Keratinocyte (primary cell): Measurements from ENCODE around the gene ALK. TPM values are rescaled to one million over a fixed set of nuclear protein-coding genes. Genes with fewer than 3 reads are reported as not detected.
A peak's percentile ranks its signal among the peaks of the same experiment; 100 is the strongest.

Experiments
- DNase-seq: peaks from one replicate; pipeline ENCODE4 v3.0.0-alpha.2; 2011; ENCODE audit warnings: low read depth, missing footprints, low spot score
- FAIRE-seq: peaks from 2 replicates; lab custom pipeline; 2011; peaks lifted over from hg19 to GRCh38; lab: Jason Lieb, UNC
- H2AFZ ChIP-seq: 2 replicates; pipeline ENCODE4 v1.6.0; 2012; ENCODE audit warnings: low read length, control low read depth, inconsistent platforms; ENCODE audit not compliant: control insufficient read depth
- H3K27ac ChIP-seq: 2 replicates; pipeline ENCODE4 v1.5.1; 2011; ENCODE audit warnings: low read length; ENCODE audit not compliant: control insufficient read depth, insufficient read depth
- H3K27me3 ChIP-seq: 3 replicates; pipeline ENCODE4 v1.6.0; 2011; ENCODE audit warnings: low read length; ENCODE audit not compliant: control insufficient read depth, insufficient read depth; ENCODE audit errors: extremely low read depth
- H3K36me3 ChIP-seq, 2 experiments: 2 replicates in 1 of 2; 3 replicates in 1 of 2; pipeline ENCODE4 v1.5.1; 2011; ENCODE audit warnings: low read length in 2 of 2, mild to moderate bottlenecking in 1 of 2; ENCODE audit not compliant: control insufficient read depth in 2 of 2, insufficient read depth in 2 of 2; ENCODE audit errors: extremely low read depth in 1 of 2
- H3K4me1 ChIP-seq: 3 replicates; pipeline ENCODE4 v1.5.1; 2011; ENCODE audit warnings: low read length; ENCODE audit not compliant: control insufficient read depth, insufficient read depth; ENCODE audit errors: extremely low read depth
- H3K4me2 ChIP-seq: 3 replicates; pipeline ENCODE4 v1.6.0; 2011; ENCODE audit warnings: low read depth, low read length; ENCODE audit not compliant: control insufficient read depth, insufficient read depth; ENCODE audit errors: extremely low read depth
- H3K4me3 ChIP-seq, 3 experiments: fragments of 200-600 bp in 1 of 3; sonication (generic) in 1 of 3; 2 replicates in 2 of 3; 3 replicates in 1 of 3; pipeline ENCODE4 v1.5.1; 2011 to 2016; ENCODE audit warnings: low read length in 3 of 3, mild to moderate bottlenecking in 3 of 3, control low read depth in 2 of 3, inconsistent platforms in 1 of 3, low read depth in 1 of 3, mixed read lengths in 1 of 3, mixed run types in 1 of 3, moderate library complexity in 1 of 3; ENCODE audit not compliant: control insufficient read depth in 2 of 3, insufficient read depth in 2 of 3; ENCODE audit errors: extremely low read depth in 1 of 3
- H3K79me2 ChIP-seq: 2 replicates; pipeline ENCODE4 v1.6.0; 2012; ENCODE audit warnings: low read length; ENCODE audit not compliant: control insufficient read depth, insufficient read depth
- H3K9ac ChIP-seq: 3 replicates; pipeline ENCODE4 v1.6.0; 2011; ENCODE audit warnings: low read length; ENCODE audit not compliant: control insufficient read depth, insufficient read depth; ENCODE audit errors: extremely low read depth
- H3K9me1 ChIP-seq: 3 replicates; pipeline ENCODE4 v1.6.0; 2011; ENCODE audit warnings: low read length; ENCODE audit not compliant: control insufficient read depth, insufficient read depth; ENCODE audit errors: extremely low read depth
- H3K9me3 ChIP-seq: 2 replicates; pipeline ENCODE4 v1.5.1; 2012; ENCODE audit warnings: low read depth, low read length; ENCODE audit not compliant: control insufficient read depth
- H4K20me1 ChIP-seq: 3 replicates; pipeline ENCODE4 v1.6.0; 2011; ENCODE audit warnings: low read length; ENCODE audit not compliant: control insufficient read depth, insufficient read depth; ENCODE audit errors: extremely low read depth
- CTCF ChIP-seq, 3 experiments: IDR thresholded peaks in 1 of 3; conservative IDR thresholded peaks in 1 of 3; optimal IDR thresholded peaks in 1 of 3; 2 replicates in 2 of 3; 3 replicates in 1 of 3; pipeline versions ENCODE3 to v1.5.1; 2011; ENCODE audit warnings: low read length in 3 of 3, mild to moderate bottlenecking in 3 of 3, moderate library complexity in 2 of 3, control low read depth in 1 of 3, inconsistent platforms in 1 of 3; ENCODE audit not compliant: insufficient read depth in 2 of 3; ENCODE audit errors: extremely low read depth in 1 of 3
- EZH2 ChIP-seq: IDR thresholded peaks from one replicate; pipeline ENCODE4 v1.6.1; 2012; ENCODE audit warnings: inconsistent platforms, mild to moderate bottlenecking, low read length, moderate library complexity
- dilution Hi-C: fragments of 300-500 bp; cut with MboI; formaldehyde crosslinking; loops from one replicate; pipeline ENCODE4 v1.7.0; 2020; ENCODE audit warnings: low sequenced_read_pairs; ENCODE audit not compliant: extremely low pct_ligation_motif_present
- polyA plus RNA-seq, 5 experiments: library from polyadenylated mRNA; depleted of rRNA in 3 of 5; stranded (reverse) in 3 of 5; stranded (forward) in 1 of 5; unstranded in 1 of 5; fragments of >200 nt; gene quantifications; 1 replicate in 1 of 5; 2 replicates in 3 of 5; 3 replicates in 1 of 5; pipeline versions ENCODE4 v1.2.1 to v1.2.3, GENCODE V29; 2011 to 2012; ENCODE audit warnings: missing spikeins in 2 of 5, low read depth in 1 of 5, low replicate concordance in 1 of 5

Gene ALK
- polyA plus RNA-seq, 1 donor (not counting 4 experiments of a cell fraction or from before 2014, with no cell fraction given), result not detected

DNA sequence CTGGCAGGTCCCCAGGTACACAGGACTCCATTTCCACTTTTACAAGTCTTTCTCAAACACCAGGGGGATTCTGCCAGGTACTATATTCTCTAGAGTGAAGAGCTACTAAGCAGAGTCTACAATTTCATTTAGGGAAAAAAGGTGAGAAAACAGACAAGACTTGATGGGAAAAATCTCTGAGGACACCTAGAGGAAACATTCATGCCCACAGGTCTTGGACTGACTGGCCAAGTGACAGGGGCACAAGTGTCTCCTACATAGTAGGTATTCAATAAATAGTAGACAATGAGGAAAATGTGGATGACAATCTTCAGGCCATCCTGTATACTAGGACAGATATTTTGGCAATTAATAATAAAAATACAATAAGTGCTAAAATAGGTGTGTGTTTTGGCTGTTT, 577.6 kb downstream of the ALK start:
- peaks cover 27% of the 10 kb centered on the region for H3K27me3 ChIP-seq
- FAIRE-seq, result no peak
- H2AFZ ChIP-seq, result no peak overlapping the region
- no peak overlapping the region for H3K9ac ChIP-seq
- H3K4me3 ChIP-seq, result no peak overlapping the region
- H3K79me2 ChIP-seq, result no peaks in the 10 kb centered on the region
- no peak for DNase-seq
- no peak overlapping the region for H3K4me2 ChIP-seq
- H3K9me3 ChIP-seq, result no peaks in the 10 kb centered on the region
- no peaks in the 10 kb centered on the region for H3K4me1 ChIP-seq
- dilution Hi-C loops, result no loop called here
- H3K9me1 ChIP-seq, result no peaks in the 10 kb centered on the region
- no peaks in the 10 kb centered on the region for H4K20me1 ChIP-seq
- TF ChIP-seq EZH2 (no peak), CTCF (optimal IDR thresholded peaks at IDR 0.05 in 1 of 3, IDR thresholded peaks at IDR 0.05 in 1 of 3, conservative IDR thresholded peaks at IDR 0.05 in 1 of 3; ENCODE audit: extremely low read depth in 1 of 3, insufficient read depth in 2 of 3, low read length in 3 of 3) (peak in 2 of 3 experiments; percentile 18 to 47)
- no peak overlapping the region for H3K27ac ChIP-seq
- H3K36me3 ChIP-seq, result no peaks in the 10 kb centered on the region

- H3K4me2 ChIP-seq, result no peak overlapping the region
- no peaks in the 10 kb centered on the region for H3K36me3 ChIP-seq
- H3K4me1 ChIP-seq, result no peaks in the 10 kb centered on the region
- no peak for TF ChIP-seq CTCF (optimal IDR thresholded peaks at IDR 0.05 in 1 of 3, IDR thresholded peaks at IDR 0.05 in 1 of 3, conservative IDR thresholded peaks at IDR 0.05 in 1 of 3; ENCODE audit: extremely low read depth in 1 of 3, insufficient read depth in 2 of 3, low read length in 3 of 3)
- TF ChIP-seq EZH2, result no peak
- no peaks in the 10 kb centered on the region for H3K9me3 ChIP-seq
- H3K79me2 ChIP-seq, result no peaks in the 10 kb centered on the region
- no peak overlapping the region for H3K9ac ChIP-seq
- FAIRE-seq, result no peak
- no peak overlapping the region for H3K4me3 ChIP-seq
- dilution Hi-C loops, result no loop called here
- H3K27ac ChIP-seq, result no peak overlapping the region
- no peaks in the 10 kb centered on the region for H3K9me1 ChIP-seq
- no peaks in the 10 kb centered on the region for H4K20me1 ChIP-seq
- peaks cover 6% of the 10 kb centered on the region for H3K27me3 ChIP-seq
- DNase-seq, result no peak
- H2AFZ ChIP-seq, result no peak overlapping the region
Observed at GRCh38 chr2:29336341-29337241, 584.8 kb downstream of the ALK start.
